K562 (cell line): ENCODE results near the gene HPCAL1. TPM values are rescaled to one million over a fixed set of nuclear protein-coding genes. Genes with fewer than 3 reads are reported as not detected.
A peak's percentile ranks its signal among the peaks of the same experiment; 100 is the strongest.

Experiments used
- ARID2 ChIP-seq: fragments of 450-650 bp; IDR thresholded peaks from 2 replicates; pipeline ENCODE4 v1.6.1; 2017; ENCODE audit warnings: antibody characterized with exemption, mild to moderate bottlenecking
- CBFA2T2 ChIP-seq: fragments of 450-650 bp; conservative IDR thresholded peaks from 2 replicates; pipeline ENCODE4 v1.6.1; 2017; ENCODE audit warnings: mild to moderate bottlenecking
- CREB1 ChIP-seq, 2 experiments: sonication (generic) in 1 of 2; formaldehyde crosslinking in 1 of 2; IDR thresholded peaks; 2 replicates each; pipeline versions ENCODE4 v1.6.1 to v1.8.0; 2012 to 2022; ENCODE audit warnings: inconsistent platforms in 1 of 2, mild to moderate bottlenecking in 1 of 2, missing genetic modification reagents in 1 of 2, moderate library complexity in 1 of 2
- DACH1 ChIP-seq: fragments of 450-650 bp; IDR thresholded peaks from 2 replicates; pipeline ENCODE4 v1.6.1; 2018; ENCODE audit not compliant: partially characterized antibody
- DPF2 ChIP-seq: fragments of 450-650 bp; IDR thresholded peaks from 2 replicates; pipeline ENCODE4 v1.6.1; 2016
- ETV1 ChIP-seq: fragments of 450-650 bp; conservative IDR thresholded peaks from 2 replicates; pipeline ENCODE4 v1.6.1; 2016; ENCODE audit warnings: missing genetic modification characterization, control low read depth, low read depth, missing compliant biosample characterization
- HCFC1 ChIP-seq: IDR thresholded peaks from 2 replicates; pipeline ENCODE4 v1.6.1; 2012; ENCODE audit warnings: low read depth, low read length, improper control_type of control experiment
- MYC ChIP-seq, 2 experiments: fragments of 250-450 bp in 1 of 2; sonication (Bioruptor Pico) in 1 of 2; IDR thresholded peaks; 2 replicates each; pipeline versions ENCODE4 v1.5.1 to v1.6.1; 2012 to 2021; ENCODE audit warnings: low read depth in 2 of 2, borderline replicate concordance in 1 of 2, improper control_type of control experiment in 1 of 2, low read length in 1 of 2, mild to moderate bottlenecking in 1 of 2, moderate library complexity in 1 of 2
- NFE2 ChIP-seq: IDR thresholded peaks from 2 replicates; pipeline ENCODE4 v1.6.1; 2014; ENCODE audit warnings: antibody characterized with exemption, low read depth
- NR1H2 ChIP-seq: sonication (generic); formaldehyde crosslinking; IDR thresholded peaks from 2 replicates; pipeline ENCODE4 v1.4.0; 2020; ENCODE audit warnings: mild to moderate bottlenecking, missing genetic modification reagents
- PHB ChIP-seq: fragments of 250-450 bp; sonication (Bioruptor Pico); IDR thresholded peaks from 2 replicates; pipeline ENCODE4 v1.5.0; 2021
- ZFP36 ChIP-seq: fragments of 150-350 bp; IDR thresholded peaks from 2 replicates; pipeline ENCODE4 v1.6.1; 2018; ENCODE audit warnings: low read length, low read depth; ENCODE audit not compliant: partially characterized antibody
- ZNF274 ChIP-seq: IDR thresholded peaks from 2 replicates; pipeline ENCODE4 v1.6.1; 2011; ENCODE audit warnings: low read depth, mild to moderate bottlenecking, low read length, moderate library complexity, borderline replicate concordance
- ZNF644 ChIP-seq: fragments of 200-800 bp; sonication (Bioruptor generic); IDR thresholded peaks from 2 replicates; pipeline ENCODE4 v1.6.1; 2016; ENCODE audit warnings: low read depth, missing genetic modification characterization, missing compliant biosample characterization
- polyA plus RNA-seq, 8 experiments: library from polyadenylated mRNA; depleted of rRNA in 4 of 8; stranded (reverse) in 5 of 8; unstranded in 3 of 8; fragments of >200 nt; fragmentation: Nextera tagmentation in 2 of 8; fragmentation: Illumina TruSeq in 1 of 8; extraction: Ambion mirVana in 2 of 8; extraction: Trizol in 1 of 8; gene quantifications; 2 replicates each; pipeline versions ENCODE4 v1.2.1 to v1.2.3, GENCODE V29; 2011 to 2014; ENCODE audit warnings: inconsistent platforms in 1 of 8, missing spikeins in 1 of 8
- total RNA-seq, 7 experiments: library from RNA; depleted of rRNA in 6 of 7; stranded (reverse); fragments of >200 nt in 6 of 7; fragmentation: Illumina TruSeq in 2 of 7; extraction: Trizol in 2 of 7; gene quantifications; 2 replicates each; pipeline versions ENCODE4 v1.2.1 to v1.2.3, GENCODE V29; 2011 to 2021; ENCODE audit warnings: low replicate concordance in 1 of 7
- TF ChIP-seq, protein P1 (sequence below): sonication (generic); formaldehyde crosslinking; IDR thresholded peaks from 2 replicates; pipeline ENCODE4 v1.8.1; 2023; ENCODE audit warnings: mild to moderate bottlenecking, missing genetic modification reagents
- TF ChIP-seq, protein P2 (sequence below): fragments of 450-650 bp; IDR thresholded peaks from 2 replicates; pipeline ENCODE4 v1.6.1; 2016; ENCODE audit warnings: antibody characterized with exemption
- TF ChIP-seq, protein P3 (sequence below): fragments of 200-400 bp; formaldehyde crosslinking; IDR thresholded peaks from 2 replicates; pipeline ENCODE4 v1.6.1; 2017; ENCODE audit warnings: mild to moderate bottlenecking, low read depth, low read length, moderate library complexity

The HPCAL1 gene
- total and polyA plus RNA-seq, 9 of the 15 experiments (the other 6 are each of a cell fraction or from before 2014, with no cell fraction given): 2.7 to 65.5 (median 23.9) TPM

DNA sequence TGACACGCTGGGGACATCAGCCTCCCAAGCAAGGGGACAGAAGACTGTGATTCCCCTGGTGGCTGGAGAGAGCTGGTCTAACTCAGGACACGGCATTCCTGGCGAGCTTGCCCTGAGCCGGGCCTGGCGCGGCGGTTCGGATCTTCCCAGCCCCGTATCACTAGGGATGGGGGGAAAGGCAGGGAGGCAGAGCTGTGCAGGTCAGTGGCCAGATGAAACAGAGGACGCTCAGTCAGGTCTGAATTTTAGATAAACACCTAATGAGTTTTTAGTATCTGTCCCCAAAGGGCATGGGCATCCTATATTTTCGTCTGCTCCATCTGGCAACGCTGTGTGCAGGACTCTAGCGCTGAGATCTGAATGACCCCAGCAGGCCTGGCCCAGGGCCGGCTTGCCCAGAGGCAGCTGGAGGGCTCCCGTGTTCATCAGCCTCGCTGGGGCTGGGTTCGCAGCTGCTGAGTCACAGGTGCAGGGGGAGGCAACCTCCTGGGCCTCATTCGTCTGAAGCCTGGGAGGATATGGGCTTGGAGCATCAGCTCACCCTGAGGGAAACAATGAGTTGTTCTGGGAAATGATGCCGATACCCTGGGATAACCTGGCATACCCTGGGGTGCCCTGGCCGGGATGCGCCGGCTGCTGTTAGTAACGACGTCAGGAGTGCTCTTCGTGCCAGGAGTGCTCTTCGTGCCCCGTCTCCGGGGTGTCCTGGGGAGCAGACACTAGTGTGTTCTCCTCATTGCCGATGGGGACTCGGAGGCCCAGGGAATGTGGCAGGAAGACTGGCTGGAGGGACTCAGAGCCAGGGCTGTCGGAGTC lies 48.1 kb upstream of the HPCAL1 start (continued):
- TF ChIP-seq NR1H2 (CRISPR knock-in tag) (no peak), ZNF274 (no peak), ZFP36 (no peak), HCFC1 (no peak), MYC (IDR thresholded peaks at IDR 0.05; ENCODE audit: low read depth, low read length) (0 out of 2 replicates have a peak, but pooled peaks have one; percentile 9), MYC (CRISPR knock-in tag; IDR thresholded peaks at IDR 0.05; ENCODE audit: borderline replicate concordance, low read depth) (no peak), ZNF644 (tag) (no peak), DPF2 (peak; percentile 37; the same call in 1 of the 2 replicates), ETV1 (tag) (no peak), PHB (no peak), ARID2 (no peak), NFE2 (peak; percentile 93), DACH1 (no peak), CBFA2T2 (peak; percentile 46), CREB1 (IDR thresholded peaks at IDR 0.05) (no peak), CREB1 (CRISPR knock-in tag; IDR thresholded peaks at IDR 0.05) (no peak)
- TF ChIP-seq, protein P1, sequence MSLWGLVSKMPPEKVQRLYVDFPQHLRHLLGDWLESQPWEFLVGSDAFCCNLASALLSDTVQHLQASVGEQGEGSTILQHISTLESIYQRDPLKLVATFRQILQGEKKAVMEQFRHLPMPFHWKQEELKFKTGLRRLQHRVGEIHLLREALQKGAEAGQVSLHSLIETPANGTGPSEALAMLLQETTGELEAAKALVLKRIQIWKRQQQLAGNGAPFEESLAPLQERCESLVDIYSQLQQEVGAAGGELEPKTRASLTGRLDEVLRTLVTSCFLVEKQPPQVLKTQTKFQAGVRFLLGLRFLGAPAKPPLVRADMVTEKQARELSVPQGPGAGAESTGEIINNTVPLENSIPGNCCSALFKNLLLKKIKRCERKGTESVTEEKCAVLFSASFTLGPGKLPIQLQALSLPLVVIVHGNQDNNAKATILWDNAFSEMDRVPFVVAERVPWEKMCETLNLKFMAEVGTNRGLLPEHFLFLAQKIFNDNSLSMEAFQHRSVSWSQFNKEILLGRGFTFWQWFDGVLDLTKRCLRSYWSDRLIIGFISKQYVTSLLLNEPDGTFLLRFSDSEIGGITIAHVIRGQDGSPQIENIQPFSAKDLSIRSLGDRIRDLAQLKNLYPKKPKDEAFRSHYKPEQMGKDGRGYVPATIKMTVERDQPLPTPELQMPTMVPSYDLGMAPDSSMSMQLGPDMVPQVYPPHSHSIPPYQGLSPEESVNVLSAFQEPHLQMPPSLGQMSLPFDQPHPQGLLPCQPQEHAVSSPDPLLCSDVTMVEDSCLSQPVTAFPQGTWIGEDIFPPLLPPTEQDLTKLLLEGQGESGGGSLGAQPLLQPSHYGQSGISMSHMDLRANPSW: no peak
- TF ChIP-seq, protein P2, sequence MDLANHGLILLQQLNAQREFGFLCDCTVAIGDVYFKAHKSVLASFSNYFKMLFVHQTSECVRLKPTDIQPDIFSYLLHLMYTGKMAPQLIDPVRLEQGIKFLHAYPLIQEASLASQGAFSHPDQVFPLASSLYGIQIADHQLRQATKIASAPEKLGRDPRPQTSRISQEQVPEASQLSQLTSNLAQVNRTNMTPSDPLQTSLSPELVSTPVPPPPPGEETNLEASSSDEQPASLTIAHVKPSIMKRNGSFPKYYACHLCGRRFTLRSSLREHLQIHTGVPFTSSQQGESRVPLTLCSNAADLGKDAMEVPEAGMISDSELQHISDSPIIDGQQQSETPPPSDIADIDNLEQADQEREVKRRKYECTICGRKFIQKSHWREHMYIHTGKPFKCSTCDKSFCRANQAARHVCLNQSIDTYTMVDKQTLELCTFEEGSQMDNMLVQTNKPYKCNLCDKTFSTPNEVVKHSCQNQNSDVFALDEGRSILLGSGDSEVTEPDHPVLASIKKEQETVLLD: no peak
- TF ChIP-seq, protein P3, sequence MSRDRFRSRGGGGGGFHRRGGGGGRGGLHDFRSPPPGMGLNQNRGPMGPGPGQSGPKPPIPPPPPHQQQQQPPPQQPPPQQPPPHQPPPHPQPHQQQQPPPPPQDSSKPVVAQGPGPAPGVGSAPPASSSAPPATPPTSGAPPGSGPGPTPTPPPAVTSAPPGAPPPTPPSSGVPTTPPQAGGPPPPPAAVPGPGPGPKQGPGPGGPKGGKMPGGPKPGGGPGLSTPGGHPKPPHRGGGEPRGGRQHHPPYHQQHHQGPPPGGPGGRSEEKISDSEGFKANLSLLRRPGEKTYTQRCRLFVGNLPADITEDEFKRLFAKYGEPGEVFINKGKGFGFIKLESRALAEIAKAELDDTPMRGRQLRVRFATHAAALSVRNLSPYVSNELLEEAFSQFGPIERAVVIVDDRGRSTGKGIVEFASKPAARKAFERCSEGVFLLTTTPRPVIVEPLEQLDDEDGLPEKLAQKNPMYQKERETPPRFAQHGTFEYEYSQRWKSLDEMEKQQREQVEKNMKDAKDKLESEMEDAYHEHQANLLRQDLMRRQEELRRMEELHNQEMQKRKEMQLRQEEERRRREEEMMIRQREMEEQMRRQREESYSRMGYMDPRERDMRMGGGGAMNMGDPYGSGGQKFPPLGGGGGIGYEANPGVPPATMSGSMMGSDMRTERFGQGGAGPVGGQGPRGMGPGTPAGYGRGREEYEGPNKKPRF: no peak
